Mesodermal cell (in vitro differentiated cells): ENCODE data around the gene USP31. TPM values are rescaled to one million over a fixed set of nuclear protein-coding genes. Genes with fewer than 3 reads are reported as not detected.

Experiments
- H3K27ac ChIP-seq: 2 replicates; pipeline ENCODE4 v1.7.0; 2013; ENCODE audit warnings: mild to moderate bottlenecking, low read depth, low read length, moderate library complexity; ENCODE audit not compliant: severe bottlenecking
- H3K36me3 ChIP-seq: 2 replicates; pipeline ENCODE4 v1.7.1; 2013; ENCODE audit warnings: mild to moderate bottlenecking, low read length, moderate library complexity; ENCODE audit not compliant: control insufficient read depth, insufficient read depth
- H3K4me1 ChIP-seq: one replicate; pipeline ENCODE4 v1.7.1; 2013; ENCODE audit warnings: mild to moderate bottlenecking, low read length; ENCODE audit not compliant: insufficient read depth, control insufficient read depth, poor library complexity, severe bottlenecking
- H3K4me3 ChIP-seq: 2 replicates; pipeline ENCODE4 v1.7.0; 2013; ENCODE audit warnings: low read length, control low read depth, mild to moderate bottlenecking; ENCODE audit not compliant: insufficient read depth, poor library complexity, severe bottlenecking; ENCODE audit errors: extremely low read depth
- H3K9me3 ChIP-seq: 2 replicates; pipeline ENCODE4 v1.7.1; 2013; ENCODE audit warnings: mild to moderate bottlenecking, low read length, moderate library complexity; ENCODE audit not compliant: control insufficient read depth
- WGBS, 2 experiments: methylation state at CpG; one replicate each; pipeline ENCODE4 v1.1.5; 2013; ENCODE audit warnings: missing lambda C conversion rate in 2 of 2; ENCODE audit not compliant: insufficient coverage in 2 of 2; 5-methylcytosine and 5-hydroxymethylcytosine counted together
- polyA plus RNA-seq, 2 experiments: library from polyadenylated mRNA; stranded (reverse); fragments of 50-300 nt; gene quantifications; one replicate each; pipeline ENCODE4 v1.2.3, GENCODE V29; 2013

The USP31 gene
- 6.5 TPM for polyA plus RNA-seq (2013, experiment 1 of 2)
- polyA plus RNA-seq (2013, experiment 2 of 2) = 6.4 TPM

DNA sequence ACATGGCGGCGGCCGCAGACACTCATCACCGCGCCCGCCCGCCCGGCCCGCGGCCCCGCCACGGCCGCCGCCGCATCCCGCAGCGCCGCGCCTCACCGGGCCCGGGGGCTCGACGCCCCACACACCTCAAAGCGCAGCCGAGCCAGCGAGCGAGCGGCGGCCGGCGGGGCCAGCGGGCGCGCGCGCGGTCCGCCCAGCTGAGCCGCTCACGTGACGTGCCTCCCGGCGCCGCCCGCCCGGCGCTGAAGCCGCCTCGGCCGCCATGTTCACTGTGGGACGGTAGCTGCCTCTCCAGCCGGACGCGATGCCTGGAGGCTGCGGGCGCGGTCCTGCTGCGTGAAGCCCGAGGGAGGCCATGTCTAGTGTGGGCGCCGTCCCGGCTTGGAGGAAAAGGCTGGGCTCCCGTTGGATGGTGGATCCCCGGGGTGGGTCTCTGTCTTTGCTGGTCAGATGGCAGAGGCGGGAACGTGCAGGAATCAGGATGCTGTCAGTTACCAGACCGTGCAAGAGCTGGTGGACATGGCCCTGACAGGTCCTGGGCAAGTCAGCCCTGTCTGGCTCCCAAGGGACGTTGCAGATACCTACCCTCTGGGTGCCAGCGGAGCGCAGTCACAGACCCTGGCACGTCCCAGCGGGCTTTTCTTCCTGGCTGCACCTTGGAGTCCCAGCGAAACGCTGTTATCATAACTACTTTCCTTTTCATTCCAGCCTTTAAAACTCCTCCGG lies at the start of gene USP31:
TSS of gene USP31 (minus strand) at position 186 of the 726 bp plus-strand sequence. CDS start at position 4, 182 bp downstream.
- Histone ChIP-seq H3K36me3 (peaks cover 2% of the 10 kb centered on the region), H3K9me3 (no peaks in the 10 kb centered on the region), H3K27ac (no peak within 1 kb of the TSS), H3K4me3 (peak within 1 kb of the TSS; percentile 68), H3K4me1 (peaks cover 7% of the 10 kb centered on the region)
- WGBS, 2 experiments = 1 to 2% methylated on average over 44 to 50 of the region's 75 CpGs

- H3K4me1 ChIP-seq = no peaks in the 10 kb centered on the region
- no peaks in the 10 kb centered on the region for H3K36me3 ChIP-seq
- H3K27ac ChIP-seq = no peak overlapping the region
- 40 to 54% methylated on average over 2 to 5 of the region's 5 CpGs for WGBS, 2 experiments
- H3K4me3 ChIP-seq = no peak overlapping the region
- H3K9me3 ChIP-seq = no peaks in the 10 kb centered on the region
Measured at GRCh38 chr16:23196539-23196938, 47.3 kb upstream of the USP31 start.

- no peaks in the 10 kb centered on the region for H3K4me1 ChIP-seq
- H3K36me3 ChIP-seq = no peaks in the 10 kb centered on the region
- H3K4me3 ChIP-seq = no peak overlapping the region
- H3K27ac ChIP-seq = no peak overlapping the region
- H3K9me3 ChIP-seq = no peaks in the 10 kb centered on the region
- WGBS, 2 experiments = 83 to 92% methylated on average over 1 to 2 of the region's 3 CpGs
Measured at GRCh38 chr16:23195366-23195978, 46.2 kb upstream of the USP31 start.

GRCh38 chr16:23194497-23195221 lies 45.4 kb upstream of the USP31 start:
- Histone ChIP-seq H3K27ac (no peak overlapping the region), H3K4me1 (no peaks in the 10 kb centered on the region), H3K36me3 (no peaks in the 10 kb centered on the region), H3K4me3 (no peak overlapping the region), H3K9me3 (no peaks in the 10 kb centered on the region)
- WGBS, 2 experiments = 94 to 96% methylated on average over 8 of the region's 9 CpGs

DNA sequence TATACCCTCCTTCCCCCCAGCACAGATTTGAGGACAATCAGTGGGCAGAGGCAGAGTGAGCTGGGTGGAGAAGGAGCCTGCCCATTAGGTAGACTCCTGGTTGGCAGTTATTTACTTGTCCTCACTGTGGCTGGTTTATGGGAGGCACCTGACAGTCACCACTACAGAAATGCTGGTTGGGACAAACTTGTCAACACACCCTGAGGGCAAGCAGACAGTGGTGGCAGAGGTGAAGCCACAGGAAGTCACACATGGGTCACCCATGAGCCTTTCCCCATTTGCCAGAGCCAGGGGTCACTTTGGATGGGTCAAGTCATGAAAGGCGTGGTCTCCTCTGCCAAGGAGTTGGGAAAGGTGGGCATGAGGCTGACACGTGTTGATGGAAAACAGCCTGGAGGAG lies 39.7 kb upstream of the USP31 start:
- no peaks in the 10 kb centered on the region for H3K4me1 ChIP-seq
- WGBS, 2 experiments = 76 to 100% methylated on average over 2 of the region's 2 CpGs
- H3K36me3 ChIP-seq = no peaks in the 10 kb centered on the region
- H3K4me3 ChIP-seq = no peak overlapping the region
- H3K27ac ChIP-seq = no peak overlapping the region
- H3K9me3 ChIP-seq = no peaks in the 10 kb centered on the region

DNA sequence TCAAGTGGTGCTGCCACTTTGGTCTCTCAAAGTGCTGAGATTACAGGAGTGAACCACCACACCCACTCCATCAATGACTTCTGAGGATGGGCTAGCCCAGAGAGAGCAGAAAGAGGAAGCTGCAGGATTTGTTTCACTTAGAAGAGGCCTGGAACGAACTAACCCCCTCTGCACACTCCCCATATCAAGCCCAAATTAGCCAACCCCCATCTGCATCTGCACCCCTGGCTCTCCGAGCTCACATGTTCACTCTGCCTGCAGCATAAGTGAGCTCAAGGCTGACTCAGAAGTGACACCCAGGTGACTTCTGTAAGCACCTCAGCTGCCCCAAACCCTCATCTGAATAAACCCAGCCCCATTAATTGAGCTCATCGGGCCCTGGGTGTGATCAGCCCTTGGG lies 38.1 kb upstream of the USP31 start:
- no peak overlapping the region for H3K27ac ChIP-seq
- 72 to 90% methylated on average over 1 to 3 of the region's 3 CpGs for WGBS, 2 experiments
- no peaks in the 10 kb centered on the region for H3K36me3 ChIP-seq

DNA sequence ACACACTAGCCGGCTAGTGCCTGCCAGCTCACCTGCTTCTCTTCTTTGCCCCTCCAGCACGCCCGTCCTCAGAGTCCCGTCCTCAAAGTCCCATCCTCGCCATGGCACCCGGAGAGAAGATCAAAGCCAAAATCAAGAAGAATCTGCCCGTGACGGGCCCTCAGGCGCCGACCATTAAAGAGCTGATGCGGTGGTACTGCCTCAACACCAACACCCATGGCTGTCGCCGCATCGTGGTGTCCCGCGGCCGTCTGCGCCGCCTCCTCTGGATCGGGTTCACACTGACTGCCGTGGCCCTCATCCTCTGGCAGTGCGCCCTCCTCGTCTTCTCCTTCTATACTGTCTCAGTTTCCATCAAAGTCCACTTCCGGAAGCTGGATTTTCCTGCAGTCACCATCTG lies 36.9 kb upstream of the USP31 start:
- H3K4me3 ChIP-seq = no peak overlapping the region
- no peak overlapping the region for H3K27ac ChIP-seq
- no peaks in the 10 kb centered on the region for H3K36me3 ChIP-seq
- no peaks in the 10 kb centered on the region for H3K4me1 ChIP-seq
- no peaks in the 10 kb centered on the region for H3K9me3 ChIP-seq
- 84 to 95% methylated on average over 17 to 23 of the region's 24 CpGs for WGBS, 2 experiments

More for the DNA sequence above, 38.1 kb upstream of the USP31 start:
- no peaks in the 10 kb centered on the region for H3K9me3 ChIP-seq
- no peaks in the 10 kb centered on the region for H3K4me1 ChIP-seq
- no peak overlapping the region for H3K4me3 ChIP-seq

- 75 to 82% methylated on average over 11 of the region's 11 CpGs for WGBS, 2 experiments
- H3K9me3 ChIP-seq = no peaks in the 10 kb centered on the region
- no peaks in the 10 kb centered on the region for H3K4me1 ChIP-seq
- no peak overlapping the region for H3K4me3 ChIP-seq
- no peaks in the 10 kb centered on the region for H3K36me3 ChIP-seq
- no peak overlapping the region for H3K27ac ChIP-seq
Measured at GRCh38 chr16:23185656-23186055, 36.4 kb upstream of the USP31 start.

DNA sequence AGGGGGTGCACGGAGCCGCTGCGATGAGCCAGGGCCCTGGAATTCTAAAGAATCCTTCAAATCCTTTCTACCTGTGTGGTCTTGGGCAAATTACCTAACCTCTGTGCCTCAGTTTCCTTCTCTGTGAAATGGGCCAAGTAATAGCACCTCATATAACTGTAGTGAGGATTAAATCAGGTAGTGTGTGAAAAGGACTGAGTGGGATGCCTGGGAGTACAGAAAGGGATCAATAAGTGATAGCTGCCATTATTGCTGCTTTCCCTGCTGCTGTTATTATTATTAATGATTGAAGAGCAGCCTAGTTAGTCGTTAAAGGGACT lies 34.3 kb upstream of the USP31 start:
- Histone ChIP-seq H3K4me1 (no peaks in the 10 kb centered on the region), H3K4me3 (no peak overlapping the region), H3K9me3 (no peaks in the 10 kb centered on the region), H3K36me3 (no peaks in the 10 kb centered on the region), H3K27ac (no peak overlapping the region)
- 53 to 80% methylated on average over 1 to 3 of the region's 4 CpGs for WGBS, 2 experiments

DNA sequence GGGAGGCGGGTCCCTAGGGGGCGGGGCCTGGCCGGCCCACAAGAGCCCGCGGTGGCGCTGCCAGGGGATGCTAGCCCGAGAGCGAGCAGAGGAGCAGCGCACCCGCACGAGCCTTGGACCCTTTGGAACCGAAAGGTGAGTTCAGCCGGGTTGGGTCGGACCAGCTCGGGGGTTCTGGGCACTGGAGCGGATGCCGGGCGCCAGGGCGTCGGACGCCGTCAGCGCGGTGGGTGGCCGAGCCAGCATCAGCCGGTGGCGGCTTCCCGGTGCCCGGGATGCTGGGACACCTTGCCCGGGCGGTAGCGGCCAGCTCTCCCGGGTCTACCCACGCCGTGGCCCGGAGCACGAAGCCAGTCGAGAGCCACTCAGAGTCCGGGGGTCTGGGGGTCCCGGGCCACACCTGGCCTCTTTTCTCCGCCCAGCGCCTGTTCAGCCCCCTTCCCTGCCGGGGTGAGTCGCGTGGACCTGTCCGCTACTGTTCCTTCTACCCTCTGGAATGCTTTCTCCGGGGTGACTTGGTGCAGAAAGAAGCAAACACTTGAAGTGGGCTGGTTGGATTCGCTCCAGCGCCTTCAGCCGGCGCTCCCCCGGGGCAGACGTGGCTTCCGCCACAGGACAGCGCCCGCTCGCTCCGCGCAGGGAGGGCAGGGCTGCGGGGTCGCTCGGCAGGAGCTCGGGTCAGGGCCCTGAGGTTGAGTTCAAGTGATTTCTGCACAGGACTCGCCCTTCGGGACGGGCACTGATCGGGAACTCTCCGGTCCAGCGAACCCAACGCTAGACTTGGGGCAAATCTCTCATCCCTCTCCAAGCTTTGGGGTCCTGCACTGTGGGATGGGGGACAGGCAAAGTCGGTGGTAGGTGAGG lies 33.7 kb upstream of the USP31 start, which contains the start of gene SCNN1G:
TSS of gene SCNN1G (plus strand) at position 67 of the 864 bp plus-strand sequence. CDS start 3,527 bp downstream, outside the sequence.
- Histone ChIP-seq H3K36me3 (no peaks in the 10 kb centered on the region), H3K9me3 (no peaks in the 10 kb centered on the region), H3K4me1 (no peaks in the 10 kb centered on the region), H3K4me3 (peak within 1 kb of the TSS; percentile 11), H3K27ac (no peak within 1 kb of the TSS)
- 4 to 5% methylated on average over 45 to 64 of the region's 71 CpGs for WGBS, 2 experiments
